Activated naive CD8-positive, alpha-beta T cell (primary cell): ENCODE results near the gene FCF1.
A peak's percentile ranks its signal among the peaks of the same experiment; 100 is the strongest.

Source experiments
- H3K27ac Mint-ChIP-seq: one replicate; pipeline ENCODE4 v1.8.0; 2021; ENCODE audit warnings: mixed read lengths
- H3K27me3 Mint-ChIP-seq: one replicate; pipeline ENCODE4 v1.8.0; 2021; ENCODE audit warnings: mixed read lengths
- H3K36me3 Mint-ChIP-seq: one replicate; pipeline ENCODE4 v1.8.0; 2021; ENCODE audit warnings: mixed read lengths
- H3K4me1 Mint-ChIP-seq: one replicate; pipeline ENCODE4 v1.8.0; 2021; ENCODE audit warnings: low read depth, mixed read lengths
- H3K4me3 Mint-ChIP-seq: one replicate; pipeline ENCODE4 v1.8.0; 2021; ENCODE audit warnings: mild to moderate bottlenecking, mixed read lengths
- H3K9me3 Mint-ChIP-seq: one replicate; pipeline ENCODE4 v1.8.0; 2021; ENCODE audit warnings: low read depth, mixed read lengths

The FCF1 gene

GRCh38 chr14:74685921-74686678 is 26.8 kb upstream of the FCF1 start:
- no peaks in the 10 kb centered on the region for H3K9me3 Mint-ChIP-seq
- H3K27me3 Mint-ChIP-seq, result no peaks in the 10 kb centered on the region
- H3K4me3 Mint-ChIP-seq, result no peak overlapping the region
- H3K27ac Mint-ChIP-seq, result no peak overlapping the region
- H3K36me3 Mint-ChIP-seq, result peaks cover 15% of the 10 kb centered on the region
- H3K4me1 Mint-ChIP-seq, result peaks cover 27% of the 10 kb centered on the region

- H3K27ac Mint-ChIP-seq, result no peak overlapping the region
- no peaks in the 10 kb centered on the region for H3K9me3 Mint-ChIP-seq
- H3K4me3 Mint-ChIP-seq, result no peak overlapping the region
- H3K4me1 Mint-ChIP-seq, result peaks cover 12% of the 10 kb centered on the region
- H3K36me3 Mint-ChIP-seq, result peaks cover 13% of the 10 kb centered on the region
- no peaks in the 10 kb centered on the region for H3K27me3 Mint-ChIP-seq
These were observed 21.5 kb upstream of the FCF1 start for GRCh38 chr14:74691456-74691855.

DNA sequence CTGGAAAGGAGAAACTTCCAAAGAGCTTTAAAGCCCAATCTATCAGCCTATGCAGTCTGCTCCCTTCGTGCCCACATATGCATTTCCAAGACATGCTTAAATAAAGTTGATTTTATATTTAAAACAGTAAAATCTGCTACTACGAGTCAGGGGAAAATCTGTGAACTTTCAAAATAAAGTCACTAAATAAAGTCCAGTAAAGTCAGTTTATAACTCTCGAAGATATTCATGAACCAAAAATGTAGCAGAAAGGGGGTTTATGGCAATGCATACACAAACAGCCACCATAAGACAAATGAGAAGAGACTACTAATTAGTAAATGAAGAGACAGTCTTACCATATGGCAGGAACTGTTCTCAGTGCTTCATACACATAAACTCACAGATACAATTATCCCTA is 19.8 kb upstream of the FCF1 start:
- no peak overlapping the region for H3K4me3 Mint-ChIP-seq
- H3K9me3 Mint-ChIP-seq, result no peaks in the 10 kb centered on the region
- H3K27ac Mint-ChIP-seq, result no peak overlapping the region
- H3K36me3 Mint-ChIP-seq, result peaks cover 14% of the 10 kb centered on the region
- H3K4me1 Mint-ChIP-seq, result peaks cover 17% of the 10 kb centered on the region
- no peaks in the 10 kb centered on the region for H3K27me3 Mint-ChIP-seq

DNA sequence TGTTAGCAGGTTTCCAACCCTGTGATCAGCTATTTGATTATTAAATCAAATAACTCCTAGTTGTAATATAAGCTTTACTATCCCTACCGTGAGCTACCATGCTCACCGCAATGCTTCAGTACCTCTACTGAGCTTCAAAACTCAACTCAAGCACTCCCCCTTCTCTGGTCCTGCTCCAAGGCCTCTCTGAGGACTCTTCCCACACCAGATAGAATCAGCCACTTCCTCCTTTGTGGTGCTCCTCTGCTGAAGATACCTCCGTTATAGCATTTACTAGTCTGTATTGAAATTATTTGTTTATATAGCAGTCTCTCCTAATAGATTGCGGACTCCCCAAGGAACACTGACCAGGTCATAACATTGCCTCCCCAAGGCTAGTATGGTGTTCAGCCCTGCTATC is 17.5 kb upstream of the FCF1 start:
- peaks cover 22% of the 10 kb centered on the region for H3K4me1 Mint-ChIP-seq
- peaks cover 11% of the 10 kb centered on the region for H3K36me3 Mint-ChIP-seq
- no peak overlapping the region for H3K4me3 Mint-ChIP-seq
- H3K27me3 Mint-ChIP-seq, result no peaks in the 10 kb centered on the region
- H3K9me3 Mint-ChIP-seq, result no peaks in the 10 kb centered on the region
- H3K27ac Mint-ChIP-seq, result no peak overlapping the region

DNA sequence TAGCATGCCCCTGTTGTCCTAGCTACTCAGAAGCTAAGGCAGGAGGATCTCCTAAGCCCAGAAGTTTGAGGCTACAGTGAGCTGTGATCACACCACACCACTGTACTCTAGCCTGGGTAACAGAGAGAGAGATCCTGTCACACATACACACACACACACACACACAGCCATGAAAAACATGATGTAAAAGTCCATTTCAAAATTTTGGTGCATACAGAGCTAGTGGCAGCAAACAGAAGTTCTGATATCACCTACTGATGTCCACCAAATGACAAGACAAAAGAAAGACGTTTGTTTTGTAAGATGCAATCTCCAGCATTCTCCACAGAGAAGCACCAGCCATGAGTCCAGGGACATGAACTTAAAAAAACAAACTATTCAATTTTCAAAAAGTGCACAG is 15.9 kb upstream of the FCF1 start:
- Mint-ChIP-seq H3K36me3 (peaks cover 8% of the 10 kb centered on the region), H3K27me3 (no peaks in the 10 kb centered on the region), H3K9me3 (no peaks in the 10 kb centered on the region), H3K4me1 (peaks cover 30% of the 10 kb centered on the region), H3K27ac (no peak overlapping the region), H3K4me3 (no peak overlapping the region)

DNA sequence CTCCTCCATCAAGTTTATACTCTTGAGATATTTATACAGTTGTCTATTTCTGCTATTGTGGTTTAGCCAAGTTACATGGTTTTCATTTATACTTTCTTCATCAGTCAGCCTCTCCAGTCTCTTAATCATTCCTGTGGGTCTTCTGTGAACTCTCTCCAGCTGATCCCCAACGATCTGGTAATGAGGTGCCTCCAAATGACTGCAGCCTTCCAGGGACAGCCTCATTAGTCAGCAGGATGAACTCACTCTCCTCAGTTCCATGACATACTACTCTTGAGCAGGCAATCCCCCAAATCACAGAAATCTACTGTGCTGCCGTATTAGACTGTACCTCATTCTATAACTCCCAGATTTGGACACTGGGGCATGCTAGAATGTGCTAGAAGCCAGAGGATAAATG is 15.4 kb upstream of the FCF1 start:
- Mint-ChIP-seq H3K36me3 (peaks cover 8% of the 10 kb centered on the region), H3K27ac (no peak overlapping the region), H3K4me1 (peaks cover 30% of the 10 kb centered on the region), H3K27me3 (no peaks in the 10 kb centered on the region), H3K9me3 (no peaks in the 10 kb centered on the region), H3K4me3 (no peak overlapping the region)

- no peaks in the 10 kb centered on the region for H3K9me3 Mint-ChIP-seq
- no peaks in the 10 kb centered on the region for H3K27me3 Mint-ChIP-seq
- H3K36me3 Mint-ChIP-seq, result peaks cover 12% of the 10 kb centered on the region
- H3K4me1 Mint-ChIP-seq, result peaks cover 34% of the 10 kb centered on the region
- no peak overlapping the region for H3K4me3 Mint-ChIP-seq
- no peak overlapping the region for H3K27ac Mint-ChIP-seq
These were observed 15.0 kb upstream of the FCF1 start for GRCh38 chr14:74697976-74698375.

- no peak overlapping the region for H3K27ac Mint-ChIP-seq
- H3K27me3 Mint-ChIP-seq, result no peaks in the 10 kb centered on the region
- no peak overlapping the region for H3K4me3 Mint-ChIP-seq
- peaks cover 14% of the 10 kb centered on the region for H3K36me3 Mint-ChIP-seq
- peaks cover 35% of the 10 kb centered on the region for H3K4me1 Mint-ChIP-seq
- H3K9me3 Mint-ChIP-seq, result no peaks in the 10 kb centered on the region
These were observed 14.5 kb upstream of the FCF1 start for GRCh38 chr14:74698465-74698864.

GRCh38 chr14:74702293-74702692 is 10.7 kb upstream of the FCF1 start:
- H3K4me3 Mint-ChIP-seq, result no peak overlapping the region
- H3K9me3 Mint-ChIP-seq, result no peaks in the 10 kb centered on the region
- no peaks in the 10 kb centered on the region for H3K27me3 Mint-ChIP-seq
- peaks cover 45% of the 10 kb centered on the region for H3K4me1 Mint-ChIP-seq
- H3K36me3 Mint-ChIP-seq, result peaks cover 21% of the 10 kb centered on the region
- no peak overlapping the region for H3K27ac Mint-ChIP-seq

- Mint-ChIP-seq H3K9me3 (no peaks in the 10 kb centered on the region), H3K4me1 (peaks cover 43% of the 10 kb centered on the region), H3K27me3 (no peaks in the 10 kb centered on the region), H3K4me3 (no peak overlapping the region), H3K36me3 (peaks cover 18% of the 10 kb centered on the region), H3K27ac (peak overlapping the region; percentile 6)
These were observed 9.9 kb upstream of the FCF1 start for GRCh38 chr14:74703043-74703442.

DNA sequence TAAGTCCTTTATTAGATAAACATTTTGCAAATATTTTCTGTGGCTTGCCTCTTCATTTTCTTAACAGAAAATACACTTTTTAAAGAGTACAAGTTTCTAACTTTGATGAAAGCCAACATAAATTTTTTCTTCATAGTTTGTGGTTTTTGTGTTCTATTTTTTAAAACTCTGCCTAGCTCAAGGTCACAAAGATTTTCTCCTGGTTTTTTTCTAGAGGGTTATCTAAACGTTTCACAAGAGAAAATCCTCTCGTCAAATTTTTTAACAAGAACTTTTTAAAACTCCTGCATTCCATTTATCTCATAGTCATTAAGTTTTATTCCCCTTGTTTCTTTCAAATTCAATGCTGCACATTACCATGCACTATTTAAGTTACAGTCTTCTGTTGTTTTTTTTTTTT is 8.3 kb upstream of the FCF1 start:
- Mint-ChIP-seq H3K4me1 (peaks cover 47% of the 10 kb centered on the region), H3K4me3 (no peak overlapping the region), H3K27ac (no peak overlapping the region), H3K27me3 (no peaks in the 10 kb centered on the region), H3K9me3 (no peaks in the 10 kb centered on the region), H3K36me3 (peaks cover 13% of the 10 kb centered on the region)

DNA sequence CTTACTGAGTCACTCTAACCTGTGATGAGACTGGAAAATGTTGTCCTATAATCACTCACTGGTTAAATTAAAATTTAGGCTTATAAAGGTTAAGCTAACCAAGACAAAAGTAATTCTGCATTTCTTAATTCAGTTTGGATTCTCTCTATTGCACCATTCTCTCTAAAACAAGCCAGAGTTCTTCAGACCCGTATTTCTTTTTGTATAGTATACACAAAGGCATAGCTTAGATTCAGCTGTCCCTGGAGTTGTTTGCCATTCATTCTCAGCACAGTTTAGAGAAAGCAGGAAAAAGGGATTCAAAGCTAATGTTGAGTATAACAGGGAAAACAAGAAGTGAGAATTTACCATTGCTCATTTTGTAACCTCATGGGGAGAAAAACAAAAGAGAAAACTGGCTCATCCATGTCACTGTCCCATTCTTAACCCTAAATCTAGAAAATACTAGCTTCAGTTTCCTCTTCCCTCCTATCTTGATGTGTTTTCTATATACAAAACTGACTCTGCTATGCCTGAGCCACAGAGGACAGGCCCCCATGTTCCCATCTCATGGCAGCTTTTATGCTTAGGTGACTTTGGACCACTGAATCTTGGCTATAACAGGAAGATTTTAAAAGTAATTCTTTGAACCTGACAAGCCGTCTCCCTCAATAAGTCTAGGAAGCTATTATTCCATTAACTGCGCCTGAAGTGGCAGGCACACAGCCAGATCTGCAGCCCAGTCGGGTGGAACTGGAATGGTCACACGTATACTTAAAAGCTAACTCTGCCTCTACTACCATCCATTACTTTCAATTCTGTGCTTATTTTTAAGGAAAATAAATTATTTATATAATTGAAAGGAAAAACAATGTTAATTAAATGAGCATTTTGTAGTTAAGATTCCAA is 7.1 kb upstream of the FCF1 start:
- Mint-ChIP-seq H3K9me3 (no peaks in the 10 kb centered on the region), H3K4me3 (no peak overlapping the region), H3K36me3 (peaks cover 13% of the 10 kb centered on the region), H3K4me1 (peaks cover 54% of the 10 kb centered on the region), H3K27ac (no peak overlapping the region), H3K27me3 (no peaks in the 10 kb centered on the region)

DNA sequence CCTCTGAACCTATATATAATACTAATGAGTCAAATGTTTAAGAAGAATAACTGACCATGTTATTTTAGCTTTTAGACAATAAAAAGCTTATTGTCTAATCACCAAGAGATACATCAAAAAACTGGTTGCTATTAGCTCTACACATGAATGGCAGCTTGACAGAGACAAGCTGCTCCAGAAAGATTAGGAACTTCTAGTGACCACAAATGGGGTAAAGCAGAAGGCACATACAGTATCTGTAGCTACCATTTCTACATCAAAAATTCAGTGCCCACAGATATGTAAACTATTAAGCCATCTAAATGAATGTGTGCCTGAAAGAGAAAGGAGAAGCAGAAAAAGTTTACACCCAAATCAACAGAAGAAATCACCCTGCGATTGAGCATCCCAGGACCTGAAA is 2.5 kb upstream of the FCF1 start:
- Mint-ChIP-seq H3K4me1 (peaks cover 65% of the 10 kb centered on the region), H3K4me3 (peak overlapping the region; percentile 33), H3K27ac (no peak overlapping the region), H3K9me3 (no peaks in the 10 kb centered on the region), H3K36me3 (peaks cover 2% of the 10 kb centered on the region), H3K27me3 (no peaks in the 10 kb centered on the region)

- peaks cover 2% of the 10 kb centered on the region for H3K36me3 Mint-ChIP-seq
- H3K27ac Mint-ChIP-seq, result no peak overlapping the region
- H3K27me3 Mint-ChIP-seq, result no peaks in the 10 kb centered on the region
- H3K9me3 Mint-ChIP-seq, result no peaks in the 10 kb centered on the region
- peaks cover 63% of the 10 kb centered on the region for H3K4me1 Mint-ChIP-seq
- peak overlapping the region; percentile 95 for H3K4me3 Mint-ChIP-seq
These were observed 1.3 kb upstream of the FCF1 start for GRCh38 chr14:74711651-74712050.

GRCh38 chr14:74713395-74713735 is 421 bp downstream of the FCF1 start:
- Mint-ChIP-seq H3K27ac (peak overlapping the region; percentile 94), H3K4me3 (peak overlapping the region; percentile 95), H3K36me3 (peaks cover 4% of the 10 kb centered on the region), H3K9me3 (no peaks in the 10 kb centered on the region), H3K27me3 (no peaks in the 10 kb centered on the region), H3K4me1 (peaks cover 57% of the 10 kb centered on the region)
